ENCODE measurements around the gene CCDC51. TPM values are rescaled to one million over a fixed set of nuclear protein-coding genes. Genes with fewer than 3 reads are reported as not detected.

The CCDC51 gene
- total and polyA plus RNA-seq, 7 donors, result 9.4 to 22.5 (median 13.3) TPM

DNA sequence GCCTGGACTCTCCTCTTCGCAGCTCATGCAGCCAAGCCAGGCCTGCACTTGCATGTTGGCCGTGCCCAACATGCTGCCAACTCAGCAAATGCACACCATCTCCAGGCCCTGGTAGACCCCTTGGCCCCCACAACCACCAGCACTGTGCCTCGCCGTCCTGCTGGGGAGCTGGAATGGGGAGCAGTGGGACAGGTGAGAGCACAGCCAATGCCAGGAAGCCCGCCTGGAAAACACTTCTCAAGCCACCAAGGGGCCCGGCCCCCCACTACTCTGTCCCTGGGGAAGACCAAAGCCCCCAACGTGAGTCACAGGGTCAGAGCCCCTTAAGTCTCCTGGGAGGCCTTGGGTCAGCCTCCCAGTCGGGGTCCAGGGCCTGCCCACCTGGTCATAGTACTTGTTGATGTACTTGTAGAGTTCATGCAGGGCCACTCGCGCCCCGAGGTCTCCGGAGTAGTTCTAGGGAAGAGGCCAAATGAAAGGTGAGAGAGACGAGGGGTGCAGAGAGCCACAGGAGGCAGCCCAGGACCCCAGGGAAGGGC is 34.5 kb downstream of the CCDC51 start:
- intact Hi-C loops (cut with DNase I), result no loop called here
- peaks cover 0 to 28% (median 23%) of the 10 kb centered on the region in 4 donors for H3K4me1 ChIP-seq
- no peak overlapping the region for H3K4me3 ChIP-seq
- WGBS, 2 donors, result 86 to 90% methylated on average over 13 of the region's 13 CpGs
- H3K27me3 ChIP-seq, result no peaks in the 10 kb centered on the region
- TF ChIP-seq POLR2A (IDR thresholded peaks at IDR 0.05), result no peak
- H3K27ac ChIP-seq, result peak overlapping the region; percentile 88 to 96 (median 89)
- H3K36me3 ChIP-seq, result peaks cover 14 to 73% (median 48%) of the 10 kb centered on the region in 4 donors
- peak; percentile 68 for DNase-seq
- H3K9me3 ChIP-seq, result no peaks in the 10 kb centered on the region

DNA sequence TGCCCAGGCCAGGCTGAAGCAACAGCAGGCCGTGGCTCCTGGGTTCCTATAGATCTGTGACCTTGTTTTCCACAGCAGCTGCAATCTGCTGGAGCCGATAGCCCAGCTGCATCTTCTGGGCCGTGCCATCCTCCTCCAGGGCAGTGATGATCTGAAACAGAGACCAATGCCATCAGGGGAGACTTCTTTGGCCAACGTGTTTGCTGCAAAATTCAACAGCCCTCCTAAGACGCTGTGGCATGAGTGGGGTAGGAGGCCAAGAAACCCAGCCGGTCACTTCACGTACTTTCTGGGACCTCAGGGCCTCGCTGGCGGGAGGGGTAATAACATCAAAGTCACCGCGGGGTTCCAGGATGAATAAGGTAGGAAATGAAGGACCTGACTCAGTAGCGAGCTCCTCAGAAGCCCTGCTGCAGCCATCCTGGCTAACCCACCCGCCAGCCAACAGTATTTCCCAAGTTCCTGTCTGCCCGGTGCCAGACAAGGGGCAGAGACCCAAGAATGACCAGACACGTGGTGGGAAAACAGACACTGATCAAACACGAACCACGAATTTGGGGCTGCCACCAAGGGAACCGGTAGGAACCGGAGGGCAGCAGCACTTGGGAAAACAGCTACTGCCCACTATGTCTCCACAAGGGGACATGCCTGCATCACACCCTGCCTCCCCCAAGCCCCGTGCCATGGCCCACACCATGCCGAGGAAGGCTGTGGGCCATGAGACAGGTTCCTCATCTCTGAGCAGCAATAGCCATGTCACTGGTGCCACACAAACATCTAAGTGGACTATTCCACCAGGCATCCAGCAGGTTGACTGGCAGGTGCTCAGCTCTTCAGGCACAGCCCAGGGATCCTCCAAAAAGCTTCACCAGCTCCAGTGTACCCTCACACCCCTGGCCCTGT is 35.2 kb downstream of the CCDC51 start:
- Histone ChIP-seq H3K27ac (peak overlapping the region; percentile 88 to 96 (median 89)), H3K4me1 (peaks cover 0 to 28% (median 23%) of the 10 kb centered on the region in 4 donors), H3K27me3 (no peaks in the 10 kb centered on the region), H3K9me3 (no peaks in the 10 kb centered on the region), H3K36me3 (peaks cover 8 to 65% (median 41%) of the 10 kb centered on the region in 4 donors), H3K4me3 (no peak overlapping the region)
- TF ChIP-seq, protein P1, sequence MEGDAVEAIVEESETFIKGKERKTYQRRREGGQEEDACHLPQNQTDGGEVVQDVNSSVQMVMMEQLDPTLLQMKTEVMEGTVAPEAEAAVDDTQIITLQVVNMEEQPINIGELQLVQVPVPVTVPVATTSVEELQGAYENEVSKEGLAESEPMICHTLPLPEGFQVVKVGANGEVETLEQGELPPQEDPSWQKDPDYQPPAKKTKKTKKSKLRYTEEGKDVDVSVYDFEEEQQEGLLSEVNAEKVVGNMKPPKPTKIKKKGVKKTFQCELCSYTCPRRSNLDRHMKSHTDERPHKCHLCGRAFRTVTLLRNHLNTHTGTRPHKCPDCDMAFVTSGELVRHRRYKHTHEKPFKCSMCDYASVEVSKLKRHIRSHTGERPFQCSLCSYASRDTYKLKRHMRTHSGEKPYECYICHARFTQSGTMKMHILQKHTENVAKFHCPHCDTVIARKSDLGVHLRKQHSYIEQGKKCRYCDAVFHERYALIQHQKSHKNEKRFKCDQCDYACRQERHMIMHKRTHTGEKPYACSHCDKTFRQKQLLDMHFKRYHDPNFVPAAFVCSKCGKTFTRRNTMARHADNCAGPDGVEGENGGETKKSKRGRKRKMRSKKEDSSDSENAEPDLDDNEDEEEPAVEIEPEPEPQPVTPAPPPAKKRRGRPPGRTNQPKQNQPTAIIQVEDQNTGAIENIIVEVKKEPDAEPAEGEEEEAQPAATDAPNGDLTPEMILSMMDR (IDR thresholded peaks at IDR 0.05), result no peak
- TF ChIP-seq EP300 (IDR thresholded peaks at IDR 0.05) (no peak), POLR2AphosphoS5 (IDR thresholded peaks at IDR 0.05) (no peak), POLR2A (IDR thresholded peaks at IDR 0.05) (no peak)
- intact Hi-C loops (cut with DNase I), result loop anchor here (5.0 kb wide), 1 partner anchor 153 kb away; the partner anchor contains the start of gene PFKFB4
- peak; percentile 61 for DNase-seq
- 85 to 87% methylated on average over 21 of the region's 21 CpGs for WGBS, 2 donors

DNA sequence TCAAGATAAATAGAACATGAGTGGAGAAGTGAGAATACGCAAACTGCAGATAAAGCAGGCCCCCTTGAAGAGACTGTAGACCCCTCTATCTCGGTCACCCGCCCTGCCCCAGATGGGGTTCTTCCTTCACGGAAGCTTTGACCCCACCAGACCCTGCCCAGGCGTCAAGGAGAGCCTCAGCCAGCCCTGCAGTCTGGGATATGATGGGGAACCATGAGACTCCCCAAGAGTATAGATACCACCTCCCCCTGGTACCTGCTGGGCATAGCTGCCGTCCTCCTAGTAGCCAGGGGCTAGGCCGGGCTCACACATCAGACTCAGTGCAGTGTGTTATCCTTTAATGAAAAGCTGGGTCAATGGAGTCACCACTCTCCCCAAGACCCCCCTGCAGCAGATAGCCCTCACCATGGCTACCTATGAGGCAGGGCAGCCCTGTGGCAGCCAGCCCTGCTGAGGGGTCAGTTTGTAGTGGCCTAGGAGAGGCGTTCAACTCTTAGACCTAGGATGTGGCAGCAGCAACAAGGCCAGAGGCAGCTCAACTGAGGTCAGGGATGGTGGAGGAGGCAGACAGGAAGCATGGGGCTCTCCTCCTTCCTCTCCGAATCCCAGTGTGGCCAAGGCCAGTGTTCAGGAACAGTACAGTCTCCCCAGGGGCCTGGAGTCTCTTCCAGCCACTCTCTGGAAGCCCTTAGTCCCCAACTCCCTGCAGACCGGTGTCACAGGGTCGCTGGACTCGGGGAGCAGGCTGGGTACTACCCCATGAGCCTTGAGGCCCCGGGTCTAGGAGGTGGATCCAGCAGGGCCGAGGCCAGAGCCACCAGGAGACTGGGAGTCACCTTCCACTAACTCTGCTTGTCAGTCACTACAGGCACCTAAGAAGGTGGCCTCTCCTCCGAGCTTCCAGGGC is 36.1 kb downstream of the CCDC51 start:
- Histone ChIP-seq H3K36me3 (peaks cover 0 to 56% (median 32%) of the 10 kb centered on the region in 4 donors), H3K27ac (peak overlapping the region; percentile 88 to 96 (median 89)), H3K9me3 (no peaks in the 10 kb centered on the region), H3K4me3 (no peak overlapping the region), H3K27me3 (no peaks in the 10 kb centered on the region), H3K4me1 (peaks cover 0 to 28% (median 23%) of the 10 kb centered on the region in 4 donors)
- WGBS, 2 donors, result 87 to 89% methylated on average over 15 of the region's 15 CpGs
- TF ChIP-seq POLR2A (IDR thresholded peaks at IDR 0.05) (no peak), POLR2AphosphoS5 (IDR thresholded peaks at IDR 0.05) (no peak), EP300 (IDR thresholded peaks at IDR 0.05) (no peak)
- TF ChIP-seq, protein P1 (IDR thresholded peaks at IDR 0.05), result no peak
- intact Hi-C loops (cut with DNase I), result loop anchor here (2.0 to 5.0 kb wide), 2 partner anchors 25 to 154 kb away; partner anchors contain the start of gene PFKFB4
- DNase-seq, result peak; percentile 65

DNA sequence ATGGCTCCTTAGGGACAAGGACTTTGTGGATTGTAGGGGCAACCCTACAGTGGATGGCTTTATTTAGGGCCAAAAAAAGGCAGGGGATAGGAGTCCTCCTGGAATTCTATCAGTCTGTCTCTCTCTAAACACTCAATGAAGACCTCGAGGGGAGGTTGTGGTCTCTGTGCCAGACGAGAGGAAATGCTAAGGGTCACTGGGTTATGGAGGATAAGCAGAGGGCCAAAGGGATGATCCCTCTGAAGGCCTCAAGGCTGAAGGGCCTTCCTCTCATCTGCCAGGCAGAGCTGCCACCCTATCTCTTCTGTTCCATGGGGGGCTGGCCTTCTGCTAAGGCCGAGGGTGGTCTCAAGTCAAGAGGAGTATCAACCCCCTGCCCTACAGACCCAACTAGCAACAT is 37.0 kb downstream of the CCDC51 start:
- 72 to 85% methylated on average over 3 of the region's 3 CpGs for WGBS, 2 donors
- peaks cover 0 to 48% (median 26%) of the 10 kb centered on the region in 4 donors for H3K36me3 ChIP-seq
- no peak overlapping the region for H3K4me3 ChIP-seq
- peak overlapping the region; percentile 88 to 96 (median 89) for H3K27ac ChIP-seq
- H3K27me3 ChIP-seq, result no peaks in the 10 kb centered on the region
- DNase-seq, result no peak
- H3K9me3 ChIP-seq, result no peaks in the 10 kb centered on the region
- intact Hi-C loops (cut with DNase I), result loop anchor here (2.0 to 5.0 kb wide), 2 partner anchors 26 to 154 kb away; partner anchors contain the start of gene PFKFB4
- peaks cover 0 to 28% (median 23%) of the 10 kb centered on the region in 4 donors for H3K4me1 ChIP-seq
- TF ChIP-seq POLR2A (IDR thresholded peaks at IDR 0.05), result no peak
- no peak for TF ChIP-seq EP300 (IDR thresholded peaks at IDR 0.05)
- TF ChIP-seq POLR2AphosphoS5 (IDR thresholded peaks at IDR 0.05), result no peak
- TF ChIP-seq, protein P1 (IDR thresholded peaks at IDR 0.05), result no peak
